SH-SY5Y (cell line): ENCODE data around the gene KCNS3.

Source experiments
- GATA2 ChIP-seq: IDR thresholded peaks from 2 replicates; pipeline ENCODE4 v1.6.1; 2011; ENCODE audit warnings: mild to moderate bottlenecking, low read depth, low read length
- GATA3 ChIP-seq: IDR thresholded peaks from 2 replicates; pipeline ENCODE4 v1.6.1; 2011; ENCODE audit warnings: low read depth, mild to moderate bottlenecking, low read length, moderate library complexity

DNA sequence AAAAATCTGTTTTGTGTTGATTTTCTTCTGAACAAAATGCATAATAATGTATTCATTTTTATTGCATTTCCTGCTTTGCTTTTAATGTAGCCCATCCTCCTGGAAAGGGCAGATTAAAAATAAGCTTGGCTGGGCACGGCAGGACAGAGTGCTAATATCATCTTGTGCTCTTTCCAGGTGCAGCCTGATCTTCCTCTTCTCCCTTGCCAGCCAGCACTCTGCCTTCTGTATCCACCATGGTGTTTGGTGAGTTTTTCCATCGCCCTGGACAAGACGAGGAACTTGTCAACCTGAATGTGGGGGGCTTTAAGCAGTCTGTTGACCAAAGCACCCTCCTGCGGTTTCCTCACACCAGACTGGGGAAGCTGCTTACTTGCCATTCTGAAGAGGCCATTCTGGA is 52.3 kb downstream of the KCNS3 start:
- no peak for TF ChIP-seq GATA2
- no peak for TF ChIP-seq GATA3
